ENCODE measurements around the gene AP1M2.
A peak's percentile ranks its signal among the peaks of the same experiment; 100 is the strongest.

AP1M2 gene

DNA sequence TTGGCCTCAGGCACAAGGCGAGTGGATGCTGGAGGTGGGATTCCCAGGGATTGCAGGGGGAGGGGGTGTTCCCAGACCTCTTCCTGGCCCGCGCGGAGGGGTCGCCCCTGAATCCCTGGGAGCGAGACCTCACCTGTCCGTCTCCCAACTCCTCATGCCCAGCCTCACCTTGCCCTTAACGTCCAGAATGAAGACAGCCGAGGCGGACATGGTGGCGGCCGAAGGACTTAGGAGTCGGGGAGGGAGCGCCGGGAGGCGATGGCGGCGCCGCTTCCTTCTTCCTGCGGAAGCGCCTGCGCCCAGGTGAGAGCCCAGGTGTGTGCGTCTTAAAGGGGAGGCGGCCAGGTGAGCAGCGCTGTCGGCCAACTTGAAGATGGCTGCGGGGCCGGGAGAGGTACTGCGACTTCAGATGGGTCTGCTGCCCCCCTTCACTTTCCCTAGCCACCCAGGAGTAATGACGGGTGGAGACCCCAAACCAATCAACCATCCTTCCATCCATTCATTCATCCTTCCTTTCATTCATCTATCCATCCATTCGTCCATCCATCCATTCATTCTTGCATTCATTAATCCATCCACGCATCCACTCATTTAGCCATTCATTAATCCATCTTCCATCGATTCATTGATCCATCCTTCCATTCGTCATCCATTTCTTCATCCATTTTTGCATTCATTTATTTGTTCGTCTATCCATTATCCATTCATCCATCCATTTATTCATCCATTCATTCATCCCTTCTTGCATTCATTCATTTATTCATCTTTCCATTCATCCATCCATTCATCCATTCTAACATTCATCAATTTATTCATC is at the start of gene AP1M2:
TSS of gene AP1M2 (minus strand) at position 291 of the 817 bp plus-strand sequence. CDS start at position 210, 81 bp downstream.
- no peak for DNase-seq (ENCODE audit: low spot score)

DNA sequence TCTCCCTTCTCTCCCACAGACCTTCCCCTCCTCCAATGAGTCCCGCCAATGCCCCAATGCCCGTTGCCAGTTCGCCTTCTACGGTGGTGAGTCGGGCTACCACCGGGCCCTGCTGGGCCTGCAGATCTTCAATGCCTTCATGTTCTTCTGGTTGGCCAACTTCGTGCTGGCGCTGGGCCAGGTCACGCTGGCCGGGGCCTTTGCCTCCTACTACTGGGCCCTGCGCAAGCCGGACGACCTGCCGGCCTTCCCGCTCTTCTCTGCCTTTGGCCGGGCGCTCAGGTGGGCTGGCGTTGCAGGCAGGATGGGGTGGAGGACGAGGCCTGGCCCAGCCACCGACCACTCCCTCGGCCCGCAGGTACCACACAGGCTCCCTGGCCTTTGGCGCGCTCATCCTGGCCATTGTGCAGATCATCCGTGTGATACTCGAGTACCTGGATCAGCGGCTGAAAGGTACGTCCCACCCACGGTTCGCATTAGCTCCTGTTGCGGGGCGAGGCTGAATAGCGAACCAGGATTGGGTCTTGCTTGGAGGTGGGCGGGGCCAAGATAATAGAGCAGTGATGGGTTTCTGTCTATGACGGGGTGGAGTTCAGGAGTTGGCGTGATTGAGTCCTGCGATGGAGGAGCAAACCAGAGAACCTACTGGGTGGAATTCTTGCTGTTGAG is 49.3 kb upstream of the AP1M2 start:
- no peak for DNase-seq (ENCODE audit: low spot score)

DNA sequence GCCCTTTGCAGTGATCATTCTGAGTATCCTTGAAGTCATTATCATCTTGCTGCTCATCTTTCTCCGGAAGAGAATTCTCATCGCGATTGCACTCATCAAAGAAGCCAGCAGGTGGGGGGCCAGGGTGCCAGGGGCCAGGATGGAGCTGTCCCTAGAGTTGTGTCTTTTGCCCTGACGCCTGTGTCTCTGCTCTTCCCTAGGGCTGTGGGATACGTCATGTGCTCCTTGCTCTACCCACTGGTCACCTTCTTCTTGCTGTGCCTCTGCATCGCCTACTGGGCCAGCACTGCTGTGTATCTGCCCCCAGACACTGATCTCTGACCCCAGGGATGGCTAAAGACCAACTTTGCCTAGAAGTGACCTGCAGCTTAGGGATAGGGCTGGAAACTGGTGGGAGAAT is 47.9 kb upstream of the AP1M2 start:
- DNase-seq (ENCODE audit: low spot score) = no peak

DNA sequence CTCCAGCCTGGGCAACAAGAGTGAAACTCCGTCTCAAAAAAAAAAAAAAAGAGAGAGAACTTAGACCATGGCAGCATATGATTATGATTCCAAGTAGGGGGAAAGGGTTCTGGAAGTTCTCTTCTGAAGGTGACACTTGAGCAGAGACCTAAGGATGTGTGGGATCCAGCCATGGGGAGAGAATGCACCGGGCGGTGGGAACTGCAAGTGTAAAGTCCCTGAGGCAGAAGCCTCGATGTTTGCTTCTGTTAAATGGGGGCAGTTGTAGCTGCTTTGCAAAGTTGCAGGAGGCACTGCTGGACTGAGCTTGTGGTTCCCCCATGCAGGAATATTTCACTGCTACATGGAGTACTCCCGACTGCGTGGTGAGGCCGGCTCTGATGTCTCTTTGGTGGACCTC is 47.3 kb upstream of the AP1M2 start:
- no peak for DNase-seq (ENCODE audit: low spot score)

- DNase-seq (ENCODE audit: low spot score) = no peak
These were observed 44.8 kb upstream of the AP1M2 start for GRCh38 chr19:10631874-10632273.

DNA sequence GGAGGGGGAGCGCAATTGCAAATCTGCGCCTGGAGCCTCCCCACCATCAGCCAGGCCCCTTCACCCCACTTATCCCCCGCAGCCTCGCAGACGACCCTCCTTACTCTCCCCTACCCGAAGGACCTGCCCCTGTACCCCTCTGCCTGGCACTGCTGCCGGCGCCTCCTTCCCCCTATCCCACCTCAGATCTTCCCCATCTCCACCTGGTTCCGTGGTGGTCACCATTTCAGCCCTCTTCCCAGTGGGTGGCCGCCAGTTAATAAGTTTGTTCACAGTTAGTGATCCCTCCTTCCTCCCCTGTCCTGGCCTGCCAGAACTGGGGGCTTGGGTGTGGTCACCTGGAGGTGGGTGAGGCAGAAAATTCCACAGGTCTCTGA is 38.6 kb upstream of the AP1M2 start:
- no peak for DNase-seq (ENCODE audit: low spot score)

DNA sequence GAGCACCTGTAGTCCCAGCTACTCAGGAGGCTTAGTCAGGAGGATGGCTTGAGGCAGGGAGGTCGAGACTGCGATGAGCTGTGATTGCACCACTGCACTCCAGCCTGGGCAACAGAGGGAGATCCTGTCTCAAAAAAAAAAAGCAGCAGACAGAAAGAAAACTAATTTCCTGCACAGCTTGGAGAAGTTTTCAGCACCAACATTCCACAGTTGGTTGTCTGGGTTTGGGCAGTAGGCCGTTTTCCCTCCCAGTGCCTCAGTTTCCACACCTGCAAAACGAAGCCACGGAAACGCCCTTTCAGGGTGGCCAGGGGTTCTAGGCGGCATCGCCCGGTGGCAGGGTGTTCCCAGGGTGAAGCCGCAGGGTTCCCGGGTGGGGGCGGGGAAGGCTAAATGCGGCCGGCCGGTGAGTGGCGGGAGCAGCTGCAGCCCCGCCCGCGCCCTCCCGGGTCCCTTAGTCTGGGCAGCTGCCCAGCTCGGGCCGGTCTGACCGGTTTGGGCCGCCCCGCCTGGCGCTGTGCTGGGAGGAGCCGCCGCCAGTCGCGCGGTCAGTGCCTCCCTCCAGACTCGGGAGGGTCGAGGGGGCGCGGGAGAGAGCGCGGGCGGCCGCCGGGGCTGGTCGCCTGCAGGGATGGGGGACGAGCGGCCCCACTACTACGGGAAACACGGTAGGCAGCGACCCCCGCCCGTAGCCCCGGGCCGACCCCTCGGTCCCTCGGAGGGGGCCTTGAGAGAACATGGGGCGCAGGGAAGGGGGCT is 38.1 kb upstream of the AP1M2 start, which contains the start of gene SLC44A2:
TSS of gene SLC44A2 (plus strand) at position 551 of the 759 bp plus-strand sequence. CDS start at position 632, 81 bp downstream.
- DNase-seq (ENCODE audit: low spot score) = peak; percentile 69

- DNase-seq (ENCODE audit: low spot score) = no peak
These were observed 37.5 kb upstream of the AP1M2 start for GRCh38 chr19:10624585-10624984.

- no peak for DNase-seq (ENCODE audit: low spot score)
These were observed 34.9 kb upstream of the AP1M2 start for GRCh38 chr19:10621966-10622365.

DNA sequence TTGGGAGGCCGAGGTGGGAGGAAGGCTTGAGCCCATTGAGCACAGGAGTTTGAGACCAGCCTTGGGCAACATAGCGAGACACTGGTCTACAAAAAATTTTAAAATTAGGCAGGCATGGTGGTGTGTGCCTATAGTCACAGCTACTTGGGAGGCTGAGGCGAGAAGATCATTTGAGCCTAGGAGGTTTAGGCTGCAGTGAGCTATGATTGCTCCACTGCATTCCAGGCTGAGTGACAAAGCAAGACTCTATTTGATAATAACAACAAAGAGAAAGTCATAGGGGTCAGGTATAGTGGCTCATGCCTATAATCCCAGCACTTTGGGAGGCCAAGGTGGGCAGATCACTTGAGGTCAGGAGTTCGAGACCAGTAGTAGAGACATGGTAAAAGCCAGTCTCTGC is 33.7 kb upstream of the AP1M2 start:
- no peak for DNase-seq (ENCODE audit: low spot score)

GRCh38 chr19:10618846-10619245 is 31.7 kb upstream of the AP1M2 start:
- no peak for DNase-seq (ENCODE audit: low spot score)

DNA sequence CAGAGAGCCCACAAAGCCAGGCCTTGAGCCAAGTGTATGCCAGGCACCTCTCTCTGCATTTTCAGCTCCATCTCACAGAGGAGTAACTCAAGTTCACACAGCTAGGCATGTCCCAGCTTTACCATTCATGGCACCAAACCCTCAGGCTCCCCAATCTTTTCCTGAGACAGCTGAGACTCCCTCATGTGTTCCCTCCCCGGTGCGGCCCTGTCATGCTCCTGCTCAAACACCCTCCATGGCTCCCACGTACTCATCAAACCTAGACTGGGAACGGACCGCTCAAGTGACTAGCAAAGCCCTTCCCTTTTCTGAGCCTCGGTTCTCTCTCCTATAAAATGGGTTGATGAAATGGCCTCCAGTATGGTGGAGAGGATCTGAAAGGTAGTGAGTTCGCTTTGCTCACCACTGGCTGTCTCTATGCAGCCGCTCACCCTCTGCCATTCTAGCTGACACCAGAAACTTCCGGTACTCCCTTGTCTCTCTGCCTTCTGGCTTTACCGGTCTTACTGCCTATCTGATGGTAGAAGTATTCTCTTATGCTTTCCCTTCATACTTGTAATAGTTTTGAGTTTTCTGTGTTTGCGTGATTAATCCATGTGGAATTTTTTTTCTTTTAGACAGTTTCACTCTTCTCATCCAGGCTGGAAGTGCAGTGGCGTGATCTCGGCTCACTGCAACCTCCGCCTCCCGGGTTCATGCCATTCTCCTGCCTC is 30.5 kb upstream of the AP1M2 start:
- DNase-seq (ENCODE audit: low spot score) = no peak

GRCh38 chr19:10615429-10616023 is 28.4 kb upstream of the AP1M2 start:
- no peak for DNase-seq (ENCODE audit: low spot score)

GRCh38 chr19:10612499-10613119 is 25.5 kb upstream of the AP1M2 start:
- DNase-seq (ENCODE audit: low spot score) = peak; percentile 63

DNA sequence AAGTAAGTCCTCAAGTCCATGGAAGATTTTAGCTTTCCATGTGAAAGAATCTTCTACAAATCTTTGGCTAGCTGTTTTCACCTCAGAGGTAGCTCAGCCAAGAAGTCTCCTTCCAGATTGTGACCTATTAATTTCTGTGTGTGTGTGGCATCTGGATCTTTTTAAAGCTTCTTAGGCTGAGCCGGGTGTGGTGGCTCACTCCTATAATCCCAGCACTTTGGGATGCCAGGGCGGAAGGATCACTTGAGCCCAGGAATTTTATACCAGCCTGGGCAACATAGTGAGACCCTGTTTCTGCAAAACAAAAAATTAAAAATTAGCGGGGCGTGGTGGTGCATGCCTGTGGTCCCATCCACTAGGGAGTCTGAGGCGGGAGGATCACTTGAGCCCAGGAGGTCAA is 24.8 kb upstream of the AP1M2 start:
- no peak for DNase-seq (ENCODE audit: low spot score)

DNA sequence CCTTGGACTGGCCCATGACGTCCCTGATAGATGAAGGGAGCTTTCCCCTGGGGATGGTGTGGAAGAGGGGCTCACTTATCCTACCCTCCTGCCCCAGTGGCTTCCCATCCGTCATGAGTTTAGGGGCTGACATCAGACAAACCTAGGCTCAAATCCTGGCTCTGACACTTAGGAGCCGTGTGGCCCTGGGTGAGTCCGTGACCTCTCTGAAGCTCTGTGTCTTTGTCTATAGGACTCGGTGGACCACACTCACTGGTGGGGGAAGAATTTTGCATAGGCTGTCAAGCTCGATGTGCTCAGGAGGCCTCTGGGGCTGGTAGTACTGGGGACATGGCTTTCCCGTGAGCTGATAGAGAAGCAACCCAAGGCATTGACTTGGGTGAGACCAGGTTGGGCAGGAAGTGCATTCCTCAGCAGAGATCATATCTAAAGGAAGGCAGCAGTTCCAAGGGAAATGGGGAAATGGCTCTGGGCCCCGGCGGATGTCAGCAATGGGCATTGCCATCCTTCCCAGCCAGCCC is 17.4 kb upstream of the AP1M2 start:
- no peak for DNase-seq (ENCODE audit: low spot score)

GRCh38 chr19:10603873-10604459 is 16.9 kb upstream of the AP1M2 start:
- DNase-seq (ENCODE audit: low spot score) = peak; percentile 62

DNA sequence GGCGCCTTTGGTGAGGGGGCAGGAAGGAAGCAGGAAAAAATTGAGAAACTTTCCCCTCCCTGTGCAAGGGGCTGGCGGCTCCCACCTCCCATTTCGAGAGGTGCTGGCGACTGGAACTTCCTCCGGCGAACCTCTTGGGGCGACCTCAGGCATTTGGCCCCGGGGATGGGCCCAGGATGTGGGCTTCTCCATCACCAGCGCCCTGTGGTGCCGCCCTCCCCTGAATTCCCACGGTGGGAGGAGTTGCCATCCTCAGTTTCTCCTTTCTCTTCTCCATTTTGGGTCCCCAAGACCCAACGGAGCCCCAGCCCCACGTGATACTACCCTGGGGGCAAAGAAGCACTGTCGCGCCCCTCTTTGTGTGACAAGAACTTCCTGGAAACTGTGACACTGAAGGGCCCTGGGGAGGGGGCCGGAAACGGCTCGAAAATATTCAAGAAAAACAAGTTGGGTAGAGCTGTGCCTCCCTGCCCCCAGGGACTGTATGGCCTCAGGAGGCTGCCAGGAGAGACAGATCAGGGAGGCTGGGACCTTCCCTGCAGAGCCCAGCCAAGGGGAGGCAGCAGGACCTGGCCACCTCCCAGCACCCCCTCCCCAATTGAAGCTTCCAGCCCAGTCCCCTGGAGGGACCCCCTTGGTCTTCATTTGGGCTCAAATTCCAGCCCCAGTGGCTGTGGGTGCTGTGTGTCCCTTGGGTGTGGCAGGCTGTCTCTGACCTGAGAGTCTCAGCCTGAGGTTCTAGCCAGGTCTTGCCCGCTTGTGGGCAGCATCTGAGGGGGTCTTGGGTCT is 16.2 kb upstream of the AP1M2 start:
- no peak for DNase-seq (ENCODE audit: low spot score)

DNA sequence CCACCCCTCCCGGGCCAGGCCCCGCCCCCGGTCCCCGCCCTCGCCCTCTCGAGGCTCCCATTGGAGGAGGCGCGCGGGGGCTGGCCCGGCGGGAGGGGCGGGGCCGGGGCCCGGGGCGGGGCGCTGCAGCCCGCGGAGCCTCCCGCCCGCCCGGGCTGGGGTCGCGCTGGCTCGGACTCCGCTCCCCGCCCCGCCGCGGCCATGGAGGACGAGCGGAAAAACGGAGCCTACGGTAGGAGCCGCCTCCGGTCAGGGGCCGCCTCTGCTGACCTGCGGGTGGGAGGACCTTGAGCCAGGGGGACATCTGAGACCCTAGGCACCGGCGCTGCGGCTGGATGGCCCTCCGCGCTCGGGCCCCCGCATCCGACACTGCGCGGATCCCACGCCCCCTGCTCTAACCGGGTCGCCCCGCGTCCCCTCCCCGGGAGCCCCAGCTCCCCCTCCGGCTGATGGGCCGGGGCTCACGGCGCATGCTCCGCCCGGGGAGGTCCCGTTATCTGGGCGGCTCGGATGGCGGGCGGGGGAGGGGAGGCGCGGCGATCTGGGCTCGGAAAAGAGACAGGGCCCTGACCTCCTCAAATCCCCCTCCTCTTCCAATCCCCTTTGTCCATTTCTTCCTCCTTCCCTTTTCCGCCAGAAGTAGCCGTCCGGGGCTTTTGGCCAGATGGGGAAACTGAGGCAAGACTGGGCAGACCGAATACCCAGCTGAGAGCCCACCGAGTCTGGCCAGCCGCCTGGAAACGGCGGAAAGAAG is 15.4 kb upstream of the AP1M2 start:
- peak; percentile 75 for DNase-seq (ENCODE audit: low spot score)

Measured in pons (tissue), 1 donor.